ENCODE results near the gene KSR1.

DNA sequence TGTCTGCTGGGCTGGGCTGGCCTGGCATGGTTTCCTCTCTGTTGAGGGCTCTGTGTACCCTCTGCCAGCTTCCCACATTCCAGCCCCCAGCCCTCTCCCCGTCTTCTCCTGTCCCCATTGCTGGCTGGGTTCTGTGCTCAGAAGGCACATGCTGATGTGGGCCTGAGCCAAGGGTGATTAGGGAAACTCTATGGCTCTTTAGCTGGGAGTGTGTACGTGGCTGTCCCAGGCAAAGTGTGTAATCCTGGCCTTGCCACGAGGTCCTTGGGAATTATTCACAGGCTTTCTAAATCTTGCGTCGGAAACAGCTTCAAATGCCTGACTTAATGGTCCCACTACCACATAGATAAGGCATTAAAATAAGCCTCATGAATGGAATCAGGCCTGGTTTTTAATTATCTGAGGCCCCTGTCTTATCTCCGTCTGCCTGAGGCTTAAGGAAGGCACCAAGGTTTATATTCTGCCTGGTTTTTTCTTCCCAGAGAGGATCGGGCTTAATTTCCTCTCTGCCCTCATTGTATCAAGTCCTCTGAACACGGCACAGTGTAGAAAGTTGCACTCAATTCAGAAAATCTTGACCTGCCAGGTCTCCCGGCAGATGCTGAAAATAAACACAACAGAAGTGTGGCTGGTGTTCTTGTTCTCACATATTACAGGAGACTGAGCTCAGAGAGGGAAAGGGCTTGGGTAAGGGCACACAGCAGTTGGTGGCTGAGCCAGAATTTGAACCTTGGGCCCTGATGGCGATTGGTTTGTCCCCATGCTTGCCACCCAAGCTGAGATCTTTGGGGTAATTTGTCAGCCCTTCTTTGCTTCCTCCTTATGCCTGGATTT is 121.9 kb downstream of the KSR1 start:
- no peak for TF ChIP-seq POLR2A (IDR thresholded peaks at IDR 0.05; ENCODE audit: low read depth, low read length)
- TF ChIP-seq, protein P1, sequence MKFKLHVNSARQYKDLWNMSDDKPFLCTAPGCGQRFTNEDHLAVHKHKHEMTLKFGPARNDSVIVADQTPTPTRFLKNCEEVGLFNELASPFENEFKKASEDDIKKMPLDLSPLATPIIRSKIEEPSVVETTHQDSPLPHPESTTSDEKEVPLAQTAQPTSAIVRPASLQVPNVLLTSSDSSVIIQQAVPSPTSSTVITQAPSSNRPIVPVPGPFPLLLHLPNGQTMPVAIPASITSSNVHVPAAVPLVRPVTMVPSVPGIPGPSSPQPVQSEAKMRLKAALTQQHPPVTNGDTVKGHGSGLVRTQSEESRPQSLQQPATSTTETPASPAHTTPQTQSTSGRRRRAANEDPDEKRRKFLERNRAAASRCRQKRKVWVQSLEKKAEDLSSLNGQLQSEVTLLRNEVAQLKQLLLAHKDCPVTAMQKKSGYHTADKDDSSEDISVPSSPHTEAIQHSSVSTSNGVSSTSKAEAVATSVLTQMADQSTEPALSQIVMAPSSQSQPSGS (IDR thresholded peaks at IDR 0.05; ENCODE audit: low read length): no peak
- no peak for TF ChIP-seq RCOR1 (conservative IDR thresholded peaks at IDR 0.05; ENCODE audit: low read depth, low read length)

Measured in GM12878 (cell line).